NT2/D1 (cell line): ENCODE measurements around the gene SLC12A8.
A peak's percentile ranks its signal among the peaks of the same experiment; 100 is the strongest.

Experiments
- DNase-seq: peaks from one replicate; pipeline ENCODE4 v3.0.0-alpha.2; 2011; ENCODE audit warnings: low read depth, low spot score
- H3K27me3 ChIP-seq: 2 replicates; pipeline ENCODE4 v1.6.0; 2011; ENCODE audit warnings: mild to moderate bottlenecking; ENCODE audit not compliant: insufficient read length, insufficient read depth
- H3K36me3 ChIP-seq: 2 replicates; pipeline ENCODE4 v1.6.1; 2011; ENCODE audit warnings: mild to moderate bottlenecking, low read length, mixed read lengths; ENCODE audit not compliant: insufficient read depth, insufficient read length
- H3K4me1 ChIP-seq: 2 replicates; pipeline ENCODE4 v1.5.1; 2011; ENCODE audit not compliant: insufficient read depth, insufficient read length
- H3K4me3 ChIP-seq: 2 replicates; pipeline ENCODE4 v1.5.1; 2011; ENCODE audit warnings: low read depth; ENCODE audit not compliant: insufficient read length
- H3K9ac ChIP-seq: 2 replicates; pipeline ENCODE4 v1.6.0; 2011; ENCODE audit warnings: low read depth; ENCODE audit not compliant: insufficient read length
- H3K9me3 ChIP-seq: 2 replicates; pipeline ENCODE4 v1.5.1; 2011; ENCODE audit warnings: mild to moderate bottlenecking, low read length; ENCODE audit not compliant: insufficient read depth
- SUZ12 ChIP-seq: IDR thresholded peaks from 2 replicates; pipeline ENCODE4 v1.6.1; 2011; ENCODE audit not compliant: insufficient read length, insufficient read depth; ENCODE audit errors: extremely low read depth
- YY1 ChIP-seq: IDR thresholded peaks from 2 replicates; pipeline ENCODE4 v1.6.1; 2011; ENCODE audit not compliant: insufficient read length, insufficient read depth
- ZNF274 ChIP-seq: IDR thresholded peaks from 2 replicates; pipeline ENCODE4 v1.6.1; 2011; ENCODE audit warnings: mild to moderate bottlenecking, low read depth, low read length

SLC12A8 gene

GRCh38 chr3:125145751-125146475 lies 66.6 kb downstream of the SLC12A8 start:
- Histone ChIP-seq H3K27me3 (no peaks in the 10 kb centered on the region), H3K9me3 (no peaks in the 10 kb centered on the region), H3K4me3 (no peak overlapping the region), H3K4me1 (peaks cover 19% of the 10 kb centered on the region), H3K36me3 (no peaks in the 10 kb centered on the region), H3K9ac (no peak overlapping the region)
- no peak for DNase-seq
- TF ChIP-seq YY1 (no peak), ZNF274 (no peak), SUZ12 (no peak)

DNA sequence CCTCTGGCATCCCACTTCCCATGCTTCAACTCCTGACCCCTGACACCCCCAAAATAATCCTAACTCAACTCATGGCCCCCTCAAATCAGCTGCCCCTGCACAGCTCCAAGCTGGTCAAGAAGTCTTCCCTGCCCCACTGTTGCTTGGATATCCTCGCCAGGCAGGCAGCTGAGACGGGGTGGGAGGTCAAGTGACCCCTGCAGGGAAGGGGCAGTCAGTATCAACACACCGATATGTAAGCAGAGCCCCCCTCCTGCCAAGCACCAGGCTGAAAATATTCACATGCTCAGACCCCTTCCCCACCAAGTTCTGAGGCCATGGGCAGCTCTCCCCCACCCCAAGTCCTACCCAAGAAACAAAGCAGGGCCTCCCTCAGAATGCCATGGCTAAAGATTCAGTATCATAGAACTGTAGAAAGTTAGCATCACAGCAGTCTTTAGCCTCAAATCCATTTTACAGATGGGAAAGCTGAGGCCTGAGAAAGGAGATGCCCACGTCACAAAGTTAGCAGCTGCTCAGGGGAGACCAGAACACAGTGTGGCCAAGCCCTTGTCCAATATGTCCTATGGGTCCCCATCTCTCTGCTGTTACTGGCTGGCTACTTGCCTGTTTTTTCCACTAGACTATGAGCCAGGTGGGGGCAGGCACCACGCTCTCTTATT lies 67.8 kb downstream of the SLC12A8 start:
- Histone ChIP-seq H3K27me3 (no peaks in the 10 kb centered on the region), H3K4me1 (peaks cover 25% of the 10 kb centered on the region), H3K9ac (peak overlapping the region; percentile 43), H3K36me3 (no peaks in the 10 kb centered on the region), H3K4me3 (no peak overlapping the region), H3K9me3 (no peaks in the 10 kb centered on the region)
- TF ChIP-seq ZNF274 (no peak), SUZ12 (no peak), YY1 (no peak)
- DNase-seq, result no peak

DNA sequence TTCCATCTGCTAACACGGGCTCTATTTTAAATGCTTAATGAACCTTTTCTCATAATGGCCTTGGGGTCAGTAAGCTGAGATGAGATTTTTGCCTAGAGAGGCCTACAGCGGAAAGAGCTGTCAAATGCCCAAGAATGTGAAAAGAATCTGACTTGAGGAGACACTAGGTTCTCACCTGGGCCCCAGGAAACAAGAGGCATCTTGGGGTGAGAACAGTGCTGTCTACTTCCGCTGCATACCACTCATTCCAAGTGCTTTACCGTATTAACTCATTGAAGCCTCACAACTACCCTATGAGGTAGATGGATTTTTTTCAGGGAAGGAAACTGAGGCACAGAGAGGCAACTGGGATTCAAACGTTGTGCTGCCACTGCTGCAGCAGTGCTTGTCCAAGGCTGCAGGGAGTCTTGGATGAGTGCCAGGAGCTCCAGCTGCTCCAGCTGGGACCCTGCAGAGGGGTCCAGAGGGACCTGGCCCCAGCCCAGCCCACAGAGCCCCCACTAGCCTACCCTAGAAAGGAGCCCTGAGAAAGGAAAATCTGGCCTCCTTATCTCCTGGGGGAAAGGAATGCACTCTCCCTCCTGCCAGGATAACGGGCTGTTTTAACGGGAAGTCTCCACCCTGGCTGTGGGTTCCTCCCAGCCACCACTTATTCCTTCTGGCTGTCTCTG lies 68.4 kb downstream of the SLC12A8 start:
- Histone ChIP-seq H3K36me3 (no peaks in the 10 kb centered on the region), H3K4me3 (no peak overlapping the region), H3K9me3 (no peaks in the 10 kb centered on the region), H3K27me3 (no peaks in the 10 kb centered on the region), H3K9ac (peak overlapping the region; percentile 43), H3K4me1 (peaks cover 25% of the 10 kb centered on the region)
- TF ChIP-seq ZNF274, result no peak
- TF ChIP-seq SUZ12, result no peak
- no peak for TF ChIP-seq YY1
- DNase-seq, result no peak

DNA sequence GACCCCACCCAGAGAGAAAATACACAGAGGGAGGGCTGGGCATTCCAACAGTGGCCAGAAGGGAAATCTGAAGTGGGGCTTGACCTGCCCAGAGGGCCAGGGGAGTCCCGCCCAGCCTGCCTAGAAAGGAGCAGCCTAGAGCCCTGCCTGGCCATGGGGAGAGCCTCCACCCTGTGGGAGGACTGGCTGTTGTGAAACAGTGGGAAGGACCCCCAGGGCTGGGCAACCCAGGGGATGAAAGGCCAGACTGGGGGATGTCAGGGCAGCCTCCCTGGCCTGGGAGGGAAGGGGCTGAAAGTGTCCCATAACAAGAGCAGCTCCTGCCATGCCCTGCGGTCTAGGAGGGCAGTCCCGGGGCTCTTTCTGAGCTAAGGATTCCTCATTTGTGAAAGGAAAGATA lies 69.0 kb downstream of the SLC12A8 start:
- no peaks in the 10 kb centered on the region for H3K27me3 ChIP-seq
- no peak overlapping the region for H3K9ac ChIP-seq
- no peak for DNase-seq
- no peak overlapping the region for H3K4me3 ChIP-seq
- no peaks in the 10 kb centered on the region for H3K9me3 ChIP-seq
- H3K4me1 ChIP-seq, result peaks cover 21% of the 10 kb centered on the region
- no peaks in the 10 kb centered on the region for H3K36me3 ChIP-seq
- TF ChIP-seq YY1, result no peak

GRCh38 chr3:125142940-125143339 lies 69.6 kb downstream of the SLC12A8 start:
- Histone ChIP-seq H3K9ac (no peak overlapping the region), H3K27me3 (no peaks in the 10 kb centered on the region), H3K4me3 (no peak overlapping the region), H3K4me1 (peaks cover 21% of the 10 kb centered on the region), H3K36me3 (no peaks in the 10 kb centered on the region), H3K9me3 (no peaks in the 10 kb centered on the region)
- DNase-seq, result no peak
- TF ChIP-seq SUZ12, result no peak
- TF ChIP-seq ZNF274, result no peak
- TF ChIP-seq YY1, result no peak

DNA sequence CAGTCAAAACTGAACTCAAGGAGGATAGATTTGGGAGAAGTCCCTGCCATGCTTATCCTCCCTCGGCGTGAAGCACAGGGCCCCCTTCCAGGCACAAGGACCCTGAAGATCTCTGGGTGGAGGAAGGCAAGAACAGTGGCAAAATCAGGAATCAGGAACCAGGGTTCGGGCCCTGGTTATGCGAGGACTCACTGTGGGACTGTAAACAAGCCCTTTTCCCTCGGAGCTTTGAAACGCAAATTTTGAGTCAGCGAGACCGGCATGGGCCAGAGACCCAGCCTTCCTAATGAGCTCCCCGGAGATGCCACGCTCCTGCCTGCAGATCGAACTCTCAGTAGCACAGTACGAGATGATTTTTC lies 70.1 kb downstream of the SLC12A8 start:
- Histone ChIP-seq H3K9me3 (no peaks in the 10 kb centered on the region), H3K36me3 (no peaks in the 10 kb centered on the region), H3K27me3 (no peaks in the 10 kb centered on the region), H3K4me1 (peaks cover 26% of the 10 kb centered on the region), H3K9ac (peak overlapping the region; percentile 72), H3K4me3 (no peak overlapping the region)
- TF ChIP-seq YY1, result no peak
- no peak for TF ChIP-seq SUZ12
- TF ChIP-seq ZNF274, result no peak
- no peak for DNase-seq
